ENCODE results near the gene LGR6.
"Not testable (repeated sequence)": the region's sequence is repeated elsewhere in the genome, so short reads cannot be mapped to it uniquely, and the experiment has no call there.

Gene LGR6

GRCh38 chr1:202240956-202241355 lies 47.4 kb downstream of the LGR6 start:
- DNase-seq (ENCODE audit: low read depth): no peak

DNA sequence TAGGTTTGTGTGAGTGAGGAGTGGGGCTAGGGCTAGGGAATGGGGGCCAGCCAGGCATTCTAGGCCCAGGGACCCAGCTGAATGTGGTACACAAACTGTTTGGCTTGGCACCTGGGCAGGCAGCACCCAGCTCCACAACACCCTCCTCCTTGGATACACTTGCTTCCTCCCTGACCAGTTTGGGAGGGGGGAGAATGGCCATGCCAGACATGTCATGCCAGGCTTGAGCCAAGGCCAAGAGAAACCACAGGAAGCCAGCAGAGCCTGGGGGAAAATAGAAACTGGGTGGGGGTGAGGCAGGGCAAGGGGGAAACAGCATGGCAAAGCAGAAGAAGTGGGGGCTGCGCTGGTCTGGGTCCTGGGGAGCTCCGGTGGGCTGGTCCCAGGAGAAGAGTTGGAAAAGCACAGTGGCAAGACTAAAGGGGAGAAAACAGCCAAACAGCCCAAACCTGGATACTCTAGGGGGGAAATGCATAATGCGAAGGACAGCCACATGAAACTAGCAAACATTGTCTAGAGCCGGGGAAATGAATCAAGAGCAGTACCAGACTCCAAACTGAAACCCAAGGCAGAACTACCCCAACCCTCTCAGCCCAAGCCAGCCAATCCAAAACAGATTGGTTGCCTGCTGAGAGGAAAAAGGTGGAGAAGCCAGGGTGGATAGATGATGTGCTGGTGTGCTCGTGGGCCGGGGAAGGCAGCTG lies 47.9 kb downstream of the LGR6 start:
- DNase-seq (ENCODE audit: low read depth): no peak

DNA sequence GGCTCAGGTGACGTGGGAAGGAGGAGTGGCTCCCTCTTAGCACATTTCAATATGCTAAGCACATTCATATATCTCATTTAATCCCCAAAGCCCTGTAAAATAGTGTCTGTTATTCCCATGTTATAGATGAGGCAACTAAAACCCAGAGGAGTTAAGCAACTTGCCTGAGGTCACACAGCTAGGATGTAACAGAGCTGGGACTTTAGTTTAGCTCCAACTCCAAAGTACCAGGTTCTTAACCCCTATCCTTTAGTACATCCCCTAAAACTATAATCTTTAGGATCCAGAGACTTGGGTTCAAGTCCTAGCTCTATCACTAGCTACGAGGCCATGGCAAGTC lies 48.5 kb downstream of the LGR6 start:
- no peak for DNase-seq (ENCODE audit: low read depth)

GRCh38 chr1:202243006-202243405 lies 49.4 kb downstream of the LGR6 start:
- no peak for DNase-seq (ENCODE audit: low read depth)

DNA sequence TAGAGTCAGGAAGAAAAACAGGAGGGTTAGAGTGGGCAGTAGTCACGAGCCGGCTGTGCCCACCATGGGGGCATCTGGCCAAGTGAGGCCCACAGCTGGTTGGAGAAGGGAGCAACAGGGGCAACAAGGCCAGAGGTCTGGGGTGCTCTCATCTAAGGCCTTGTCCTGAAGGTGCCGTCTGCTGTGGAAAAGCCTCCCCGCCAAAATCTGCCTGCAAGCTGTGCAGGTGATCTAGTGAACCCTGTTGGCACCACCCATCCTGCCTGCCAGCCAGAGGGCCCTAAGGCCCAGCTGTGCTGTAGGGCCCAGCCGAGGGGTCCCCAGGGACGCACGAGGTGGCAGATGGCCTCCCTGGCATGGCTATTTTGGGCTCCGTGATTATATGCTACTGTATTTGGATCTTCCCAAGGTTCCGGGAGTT lies 51.3 kb downstream of the LGR6 start:
- no peak for DNase-seq (ENCODE audit: low read depth)

- no peak for DNase-seq (ENCODE audit: low read depth)
These were observed 51.8 kb downstream of the LGR6 start for GRCh38 chr1:202245391-202245790.

GRCh38 chr1:202247104-202247503 lies 53.5 kb downstream of the LGR6 start:
- DNase-seq (ENCODE audit: low read depth): no peak

GRCh38 chr1:202247837-202248795 lies 54.5 kb downstream of the LGR6 start:
- DNase-seq (ENCODE audit: low read depth): no peak

DNA sequence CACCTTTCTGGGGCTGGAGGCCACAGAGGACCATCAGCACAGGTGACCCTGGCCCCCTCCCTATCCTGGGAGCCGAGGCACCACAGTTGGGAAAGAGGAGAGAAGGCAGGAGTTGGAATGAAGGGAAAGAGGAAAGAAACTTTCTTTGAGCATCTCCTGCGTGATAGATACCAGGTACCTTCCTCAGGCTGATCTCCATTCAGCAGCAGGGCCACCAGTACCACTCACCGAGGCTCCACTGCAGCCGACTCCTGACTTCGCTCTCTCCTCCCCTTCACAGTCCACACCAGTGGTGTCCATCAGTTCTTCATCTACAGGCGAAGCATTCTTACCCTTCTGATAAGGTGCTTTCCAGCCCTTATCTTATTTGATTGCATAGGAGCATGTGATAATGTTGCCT lies 55.3 kb downstream of the LGR6 start:
- no peak for DNase-seq (ENCODE audit: low read depth)

DNA sequence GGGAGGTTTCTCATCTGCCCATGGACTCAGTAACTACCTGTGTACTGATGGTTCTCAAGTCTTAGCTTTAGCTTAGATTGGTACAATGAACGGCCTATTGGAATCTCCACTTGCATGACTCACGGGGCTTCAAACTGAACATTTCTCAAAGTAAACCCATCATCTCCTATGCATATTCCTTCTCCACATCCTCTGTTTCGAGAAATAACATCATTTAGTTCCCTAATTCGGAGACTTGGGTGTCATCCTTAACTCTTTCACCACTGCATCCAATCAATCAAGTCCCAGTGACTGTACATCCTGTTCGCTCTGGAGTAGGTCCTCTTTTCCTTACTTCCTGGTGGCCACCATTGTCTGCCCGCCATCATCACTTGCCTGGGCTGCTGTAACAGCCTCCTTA lies 55.8 kb downstream of the LGR6 start:
- DNase-seq (ENCODE audit: low read depth): no peak

- DNase-seq (ENCODE audit: low read depth): no peak
These were observed 56.2 kb downstream of the LGR6 start for GRCh38 chr1:202249846-202250245.

- no peak for DNase-seq (ENCODE audit: low read depth)
These were observed 57.4 kb downstream of the LGR6 start for GRCh38 chr1:202250982-202251381.

GRCh38 chr1:202251424-202252256 lies 58.0 kb downstream of the LGR6 start:
- no peak for DNase-seq (ENCODE audit: low read depth)

- DNase-seq (ENCODE audit: low read depth): no peak
These were observed 58.7 kb downstream of the LGR6 start for GRCh38 chr1:202252271-202252670.

DNA sequence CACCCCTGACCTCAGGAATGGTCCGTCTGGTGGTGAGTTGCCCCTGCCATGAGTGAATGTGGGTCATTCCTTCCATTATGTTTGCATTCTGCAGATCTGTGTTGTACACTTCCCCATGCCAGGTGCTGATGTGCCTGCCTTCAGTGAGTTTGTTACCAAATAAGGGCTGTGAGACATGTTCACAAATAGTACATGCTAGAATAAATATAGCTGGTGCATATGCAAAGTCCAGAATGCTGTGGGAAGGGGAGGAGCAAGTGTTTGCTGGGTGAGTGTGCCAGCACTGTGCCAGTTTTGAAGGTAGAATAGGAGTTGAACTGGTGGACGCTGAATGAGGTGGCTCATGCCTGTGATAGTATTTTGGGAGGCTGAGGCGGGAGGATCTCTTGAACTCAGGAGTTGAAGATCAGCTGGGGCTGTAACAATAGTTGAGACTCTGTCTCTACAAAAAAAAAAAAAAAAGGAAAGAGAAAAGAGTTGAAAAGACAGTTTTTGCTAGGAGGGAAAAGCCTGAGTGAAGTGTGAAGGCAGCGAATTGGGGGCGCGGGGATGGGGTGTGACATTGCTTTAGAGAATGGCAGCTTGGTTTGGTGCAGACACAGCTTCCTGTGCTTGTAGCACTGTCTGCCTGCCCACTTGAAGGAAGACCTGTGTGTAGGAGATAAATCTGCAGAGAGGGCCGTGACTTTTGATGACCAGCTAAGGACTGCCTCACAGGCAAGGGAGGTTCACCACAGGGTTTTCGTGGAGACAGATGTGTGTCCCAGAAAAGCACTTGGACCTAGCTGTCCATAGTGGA lies 61.1 kb downstream of the LGR6 start:
- no peak for DNase-seq (ENCODE audit: low read depth)

DNA sequence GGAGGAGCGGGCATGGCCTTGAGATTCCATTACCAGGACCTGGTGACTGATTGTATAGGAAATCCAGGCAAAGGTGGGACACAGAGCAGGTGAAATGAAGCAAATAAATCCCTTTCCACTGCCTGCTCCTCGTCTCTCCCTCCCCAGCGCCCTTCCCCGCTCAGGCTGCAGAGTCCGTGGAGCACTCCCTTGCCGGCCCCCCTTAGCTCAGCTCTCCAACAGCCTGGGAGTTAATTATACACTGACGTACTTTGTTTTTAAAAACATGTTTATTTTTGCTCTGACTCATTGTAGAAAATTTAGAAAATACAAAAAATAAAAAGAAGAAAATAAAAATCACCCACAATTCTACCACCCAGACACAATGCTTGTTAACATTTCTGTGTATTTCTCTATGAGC lies 61.7 kb downstream of the LGR6 start:
- DNase-seq (ENCODE audit: low read depth): no peak

GRCh38 chr1:202259705-202260104 lies 66.1 kb downstream of the LGR6 start:
- no peak for DNase-seq (ENCODE audit: low read depth)

DNA sequence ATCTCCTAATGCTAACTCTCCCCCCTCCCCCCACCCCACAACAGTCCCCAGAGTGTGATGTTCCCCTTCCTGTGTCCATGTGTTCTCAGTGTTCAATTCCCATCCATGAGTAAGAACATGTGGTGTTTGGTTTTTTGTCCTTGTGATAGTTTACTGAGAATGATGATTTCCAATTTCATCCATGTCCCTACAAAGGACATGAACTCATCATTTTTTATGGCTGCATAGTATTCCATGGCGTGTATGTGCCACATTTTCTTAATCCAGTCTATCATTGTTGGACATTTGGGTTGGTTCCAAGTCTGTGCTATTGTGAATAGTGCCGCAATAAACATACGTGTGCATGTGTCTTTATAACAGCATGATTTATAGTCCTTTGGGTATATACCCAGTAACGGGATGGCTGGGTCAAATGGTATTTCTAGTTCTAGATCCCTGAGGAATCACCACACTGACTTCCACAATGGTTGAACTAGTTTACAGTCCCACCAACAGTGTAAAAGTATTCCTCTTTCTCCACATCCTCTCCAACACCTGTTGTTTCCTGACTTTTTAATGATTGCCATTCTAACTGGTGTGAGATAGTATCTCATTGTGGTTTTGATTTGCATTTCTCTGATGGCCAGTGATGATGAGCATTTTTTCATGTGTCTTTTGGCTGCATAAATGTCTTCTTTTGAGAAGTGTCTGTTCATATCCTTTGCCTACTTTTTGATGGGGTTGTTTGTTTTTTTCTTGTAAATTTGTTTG lies 67.8 kb downstream of the LGR6 start:
- not testable (repeated sequence) for DNase-seq (ENCODE audit: low read depth)

GRCh38 chr1:202263628-202264027 lies 70.0 kb downstream of the LGR6 start:
- no peak for DNase-seq (ENCODE audit: low read depth)

- no peak for DNase-seq (ENCODE audit: low read depth)
These were observed 70.7 kb downstream of the LGR6 start for GRCh38 chr1:202264300-202264699.

DNA sequence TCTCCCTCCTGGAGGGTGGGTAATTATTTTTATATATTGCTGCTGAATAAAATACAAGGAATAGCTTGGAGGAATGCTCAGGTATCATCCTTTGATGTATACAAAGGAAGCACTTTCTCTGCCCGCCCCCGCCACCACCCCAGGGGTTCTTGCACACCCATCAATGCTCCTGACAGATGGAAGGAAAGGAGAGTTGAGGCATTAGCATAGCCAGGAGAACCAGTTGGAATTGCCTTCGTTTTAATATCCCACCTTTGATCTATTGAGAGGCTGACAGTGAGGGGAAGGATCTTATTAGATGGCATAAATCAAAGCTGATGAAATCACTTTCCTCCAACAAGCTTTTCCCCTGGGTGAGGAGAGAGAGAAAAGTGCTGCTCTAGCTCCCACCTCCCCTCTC lies 71.1 kb downstream of the LGR6 start:
- no peak for DNase-seq (ENCODE audit: low read depth)

All from activated gamma-delta T cell treated with anti-CD3 and anti-CD28 coated beads, Interleukin-2, amount 50 U/mL, for 16 hours (primary cell).